Choroid plexus epithelial cell (primary cell): Measurements from ENCODE around the gene MAPKAPK2.
A peak's percentile ranks its signal among the peaks of the same experiment; 100 is the strongest.

Experiments used
- DNase-seq: peaks from one replicate; pipeline ENCODE4 v3.0.0-alpha.2; 2010; ENCODE audit warnings: low read depth
- H3K4me3 ChIP-seq: 2 replicates; pipeline ENCODE4 v1.5.1; 2011; ENCODE audit warnings: low read depth, mild to moderate bottlenecking, control low read depth, low read length, moderate library complexity
- TF ChIP-seq, protein P1 (sequence below): conservative IDR thresholded peaks from 2 replicates; pipeline ENCODE4 v1.5.1; 2011; ENCODE audit warnings: low read depth, mild to moderate bottlenecking, control low read depth, inconsistent platforms, low read length, moderate library complexity

Gene MAPKAPK2

DNA sequence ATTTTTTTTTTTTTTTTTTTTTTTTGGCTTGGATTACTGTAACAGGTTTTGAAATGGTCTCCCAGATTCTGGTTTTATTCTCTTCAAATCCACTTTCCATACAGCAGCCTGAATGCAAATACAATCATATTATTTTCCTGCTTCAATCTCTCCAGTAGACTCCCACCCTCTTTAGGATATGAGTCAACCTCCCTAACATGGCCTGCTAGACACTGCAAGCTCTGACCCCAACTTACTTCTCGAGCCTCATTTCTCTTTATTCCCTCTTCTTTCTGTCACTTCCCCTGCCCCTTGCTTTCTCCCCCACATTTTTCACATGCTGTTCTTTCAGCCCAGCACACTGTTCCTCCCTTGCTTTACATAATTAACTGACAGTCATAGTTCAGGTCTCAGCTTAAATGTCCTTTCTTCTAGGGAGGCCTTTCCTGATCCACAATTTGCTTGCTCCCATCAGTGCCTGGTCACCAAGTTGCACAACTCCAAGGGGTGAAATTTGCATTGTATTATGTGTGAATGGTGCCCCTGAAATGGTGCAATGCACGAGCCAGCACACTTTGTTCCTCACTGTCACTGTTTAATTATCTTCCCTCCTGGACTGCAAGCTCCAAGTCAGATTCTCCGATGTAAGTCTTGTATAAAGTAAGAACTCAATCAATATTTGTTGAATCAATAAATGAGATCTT lies 63.8 kb downstream of the MAPKAPK2 start:
- TF ChIP-seq, protein P1, sequence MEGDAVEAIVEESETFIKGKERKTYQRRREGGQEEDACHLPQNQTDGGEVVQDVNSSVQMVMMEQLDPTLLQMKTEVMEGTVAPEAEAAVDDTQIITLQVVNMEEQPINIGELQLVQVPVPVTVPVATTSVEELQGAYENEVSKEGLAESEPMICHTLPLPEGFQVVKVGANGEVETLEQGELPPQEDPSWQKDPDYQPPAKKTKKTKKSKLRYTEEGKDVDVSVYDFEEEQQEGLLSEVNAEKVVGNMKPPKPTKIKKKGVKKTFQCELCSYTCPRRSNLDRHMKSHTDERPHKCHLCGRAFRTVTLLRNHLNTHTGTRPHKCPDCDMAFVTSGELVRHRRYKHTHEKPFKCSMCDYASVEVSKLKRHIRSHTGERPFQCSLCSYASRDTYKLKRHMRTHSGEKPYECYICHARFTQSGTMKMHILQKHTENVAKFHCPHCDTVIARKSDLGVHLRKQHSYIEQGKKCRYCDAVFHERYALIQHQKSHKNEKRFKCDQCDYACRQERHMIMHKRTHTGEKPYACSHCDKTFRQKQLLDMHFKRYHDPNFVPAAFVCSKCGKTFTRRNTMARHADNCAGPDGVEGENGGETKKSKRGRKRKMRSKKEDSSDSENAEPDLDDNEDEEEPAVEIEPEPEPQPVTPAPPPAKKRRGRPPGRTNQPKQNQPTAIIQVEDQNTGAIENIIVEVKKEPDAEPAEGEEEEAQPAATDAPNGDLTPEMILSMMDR, result no peak
- DNase-seq, result no peak
- H3K4me3 ChIP-seq, result no peak overlapping the region

DNA sequence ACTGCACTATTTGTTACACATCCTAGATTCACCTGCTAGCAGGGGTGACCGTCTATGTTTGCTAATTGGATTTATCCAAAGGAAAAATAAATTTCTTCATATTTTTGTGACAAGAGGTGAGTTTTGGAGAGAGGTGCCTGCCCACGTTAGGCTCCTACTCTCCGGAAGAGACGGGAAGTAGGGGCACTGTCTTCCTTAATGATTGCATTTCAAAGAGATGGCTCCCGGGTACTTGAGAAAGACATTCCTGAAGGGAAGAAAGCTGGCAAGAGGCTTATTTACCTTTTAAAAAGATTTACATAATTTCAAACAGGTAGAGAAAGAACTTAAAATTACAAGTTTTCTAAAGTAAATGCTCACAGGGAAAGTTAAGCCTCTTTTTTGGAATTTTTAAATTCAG lies 67.2 kb downstream of the MAPKAPK2 start:
- no peak for DNase-seq
- TF ChIP-seq, protein P1, result no peak

DNA sequence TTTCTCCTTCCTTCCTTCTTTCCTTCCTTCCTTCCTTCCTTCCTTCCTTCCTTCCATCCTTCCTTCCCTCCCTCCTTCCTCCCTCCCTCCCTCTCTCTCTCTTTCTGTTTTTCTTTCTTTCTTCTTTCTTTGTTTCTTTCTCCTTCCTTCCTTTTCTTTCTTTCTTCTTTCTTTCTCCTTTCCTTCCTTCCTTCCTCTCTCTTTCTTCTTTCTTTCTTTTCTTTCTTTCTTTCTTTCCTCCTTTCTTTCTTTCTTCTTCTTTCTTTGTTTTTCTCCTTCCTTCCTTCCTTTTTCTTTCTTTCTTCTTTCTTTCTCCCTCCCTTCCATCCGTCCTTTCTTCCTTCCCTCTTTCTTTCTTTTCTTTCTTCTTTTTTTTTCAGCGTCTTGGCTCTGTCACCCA lies 67.8 kb downstream of the MAPKAPK2 start:
- TF ChIP-seq, protein P1, result no peak
- H3K4me3 ChIP-seq, result no peak overlapping the region
- DNase-seq, result no peak

More for the DNA sequence above, 67.2 kb downstream of the MAPKAPK2 start:
- H3K4me3 ChIP-seq, result no peak overlapping the region

DNA sequence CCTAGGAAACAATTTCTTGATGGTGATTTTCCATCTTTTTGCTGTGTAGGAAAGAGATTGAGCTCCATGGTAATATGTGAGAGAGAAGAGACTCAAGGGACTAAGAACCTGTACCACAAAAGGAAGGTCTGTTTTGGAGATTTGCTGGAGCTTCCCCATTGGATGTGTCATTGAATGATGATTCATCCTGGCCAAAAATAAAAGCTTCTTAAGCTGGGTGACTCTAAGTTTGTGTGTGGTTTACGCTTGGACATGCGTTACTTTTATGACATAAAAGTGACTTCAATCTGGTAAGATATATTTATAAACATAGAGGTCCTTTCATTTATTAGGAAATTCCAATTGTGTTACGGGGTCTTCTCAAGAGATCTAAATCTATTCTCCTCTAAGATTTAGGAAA lies 68.4 kb downstream of the MAPKAPK2 start:
- DNase-seq, result no peak
- no peak overlapping the region for H3K4me3 ChIP-seq
- TF ChIP-seq, protein P1, result no peak

DNA sequence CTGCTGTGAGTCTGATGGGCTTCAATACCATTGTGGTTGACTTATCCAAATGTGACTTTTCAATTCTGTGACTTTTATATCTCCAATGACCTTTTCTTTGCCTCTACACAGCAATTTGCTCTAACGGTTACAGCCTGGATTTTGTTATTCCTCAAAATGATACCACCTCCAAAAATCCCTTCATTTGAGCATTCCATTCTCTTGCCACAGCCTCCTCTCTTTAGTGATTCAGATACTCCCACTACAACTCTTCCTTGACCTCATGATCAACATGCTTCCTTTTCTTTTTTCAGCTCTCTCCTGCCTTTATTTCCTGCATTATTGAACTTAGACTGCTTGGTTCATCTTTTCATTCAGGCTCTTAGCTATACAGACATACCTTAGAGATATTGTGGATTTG lies 69.3 kb downstream of the MAPKAPK2 start:
- no peak overlapping the region for H3K4me3 ChIP-seq
- TF ChIP-seq, protein P1, result no peak
- DNase-seq, result peak; percentile 30

DNA sequence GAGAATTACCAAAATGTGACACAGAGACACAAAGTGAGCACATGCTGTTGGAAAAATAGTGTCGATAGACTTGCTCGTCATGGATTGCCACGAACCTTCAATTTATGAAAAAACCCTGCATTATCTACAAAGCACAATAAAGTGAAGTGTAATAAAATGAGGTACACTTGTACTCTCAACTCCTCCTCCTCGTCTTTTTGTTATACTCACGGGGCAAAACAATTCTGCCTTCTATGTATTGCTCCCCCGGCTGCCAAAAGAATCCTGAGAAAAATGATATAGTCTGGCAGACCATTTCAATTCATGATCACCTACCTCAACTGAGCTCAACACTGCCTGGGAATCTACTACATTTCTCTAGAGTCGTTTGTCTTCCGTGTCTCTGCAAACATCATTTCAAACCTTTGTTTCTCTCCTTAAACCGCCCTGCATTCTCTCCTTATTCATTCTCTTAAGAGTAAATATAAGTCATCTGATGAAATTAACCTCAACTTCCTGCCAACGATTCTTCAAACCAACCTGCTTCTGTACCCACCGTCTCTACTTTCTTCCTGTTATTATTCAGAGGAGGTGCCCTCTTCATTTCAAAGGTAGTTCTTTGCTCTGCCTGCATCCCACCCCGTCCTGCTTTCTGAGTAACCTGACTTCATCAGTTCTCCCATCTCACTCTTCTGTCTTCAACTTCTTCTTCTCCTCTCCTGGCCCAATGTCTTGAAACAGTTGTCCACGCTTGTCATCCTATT lies 73.0 kb downstream of the MAPKAPK2 start:
- no peak overlapping the region for H3K4me3 ChIP-seq
- TF ChIP-seq, protein P1, result no peak
- no peak for DNase-seq

DNA sequence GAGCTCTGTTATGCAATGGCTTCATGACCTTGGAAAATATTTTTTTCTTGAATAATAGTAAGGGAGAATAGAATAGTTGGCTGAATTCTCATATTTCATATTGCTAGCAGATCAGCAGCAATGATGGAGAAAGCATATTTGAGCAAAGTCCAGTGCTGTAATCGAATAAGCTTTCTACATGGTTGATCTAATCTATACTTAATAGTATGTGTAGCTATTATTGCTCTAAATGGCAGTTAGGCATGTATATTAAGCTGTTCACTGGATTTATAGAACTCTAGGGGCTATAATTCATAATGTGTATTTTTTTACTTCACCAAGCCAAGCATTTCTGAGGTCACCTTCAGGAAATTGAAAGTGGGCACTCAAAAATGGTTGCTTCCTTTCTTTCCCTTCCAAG lies 75.9 kb downstream of the MAPKAPK2 start:
- TF ChIP-seq, protein P1, result no peak
- no peak overlapping the region for H3K4me3 ChIP-seq
- no peak for DNase-seq
